GM18499 (cell line): ENCODE data around the gene ARRB1.

Experiments
- ATAC-seq: cut with Tn5 transposase; IDR thresholded peaks from one replicate; pipeline ENCODE4 v1.9.1; 2021; ENCODE audit warnings: moderate number of reproducible peaks; ENCODE audit not compliant: insufficient read depth, unreplicated experiment

The ARRB1 gene

GRCh38 chr11:75303544-75304224 is 47.8 kb downstream of the ARRB1 start:
- no peak for ATAC-seq

GRCh38 chr11:75302371-75302770 is 49.1 kb downstream of the ARRB1 start:
- no peak for ATAC-seq

- ATAC-seq = no peak
These were observed 49.7 kb downstream of the ARRB1 start for GRCh38 chr11:75301601-75302345.

GRCh38 chr11:75301131-75301530 is 50.3 kb downstream of the ARRB1 start:
- no peak for ATAC-seq

GRCh38 chr11:75298976-75299260 is 52.5 kb downstream of the ARRB1 start:
- ATAC-seq = no peak

- no peak for ATAC-seq
These were observed 53.1 kb downstream of the ARRB1 start for GRCh38 chr11:75298191-75298975.

GRCh38 chr11:75293903-75294302 is 57.6 kb downstream of the ARRB1 start:
- ATAC-seq = no peak

GRCh38 chr11:75292943-75293342 is 58.5 kb downstream of the ARRB1 start:
- no peak for ATAC-seq

- ATAC-seq = no peak
These were observed 59.7 kb downstream of the ARRB1 start for GRCh38 chr11:75291741-75292140.

GRCh38 chr11:75289919-75290318 is 61.5 kb downstream of the ARRB1 start:
- no peak for ATAC-seq

- ATAC-seq = no peak
These were observed 62.0 kb downstream of the ARRB1 start for GRCh38 chr11:75289511-75289760.

- no peak for ATAC-seq
These were observed 63.9 kb downstream of the ARRB1 start for GRCh38 chr11:75287579-75287978.

- ATAC-seq = no peak
These were observed 64.5 kb downstream of the ARRB1 start for GRCh38 chr11:75286826-75287465.

GRCh38 chr11:75285776-75286360 is 65.6 kb downstream of the ARRB1 start:
- no peak for ATAC-seq

- ATAC-seq = no peak
These were observed 68.0 kb downstream of the ARRB1 start for GRCh38 chr11:75283391-75283931.

- no peak for ATAC-seq
These were observed 69.9 kb downstream of the ARRB1 start for GRCh38 chr11:75281469-75282095.

- no peak for ATAC-seq
These were observed 70.5 kb downstream of the ARRB1 start for GRCh38 chr11:75280770-75281468.

GRCh38 chr11:75280227-75280701 is 71.2 kb downstream of the ARRB1 start:
- ATAC-seq = no peak

- ATAC-seq = no peak
These were observed 72.2 kb downstream of the ARRB1 start for GRCh38 chr11:75279273-75279672.
